Measurements from ENCODE around the gene IL10RA. TPM values are rescaled to one million over a fixed set of nuclear protein-coding genes. Genes with fewer than 3 reads are reported as not detected.

Gene IL10RA
- total and polyA plus RNA-seq, 4 donors = 2.3 to 11.6 (median 9.2) TPM

DNA sequence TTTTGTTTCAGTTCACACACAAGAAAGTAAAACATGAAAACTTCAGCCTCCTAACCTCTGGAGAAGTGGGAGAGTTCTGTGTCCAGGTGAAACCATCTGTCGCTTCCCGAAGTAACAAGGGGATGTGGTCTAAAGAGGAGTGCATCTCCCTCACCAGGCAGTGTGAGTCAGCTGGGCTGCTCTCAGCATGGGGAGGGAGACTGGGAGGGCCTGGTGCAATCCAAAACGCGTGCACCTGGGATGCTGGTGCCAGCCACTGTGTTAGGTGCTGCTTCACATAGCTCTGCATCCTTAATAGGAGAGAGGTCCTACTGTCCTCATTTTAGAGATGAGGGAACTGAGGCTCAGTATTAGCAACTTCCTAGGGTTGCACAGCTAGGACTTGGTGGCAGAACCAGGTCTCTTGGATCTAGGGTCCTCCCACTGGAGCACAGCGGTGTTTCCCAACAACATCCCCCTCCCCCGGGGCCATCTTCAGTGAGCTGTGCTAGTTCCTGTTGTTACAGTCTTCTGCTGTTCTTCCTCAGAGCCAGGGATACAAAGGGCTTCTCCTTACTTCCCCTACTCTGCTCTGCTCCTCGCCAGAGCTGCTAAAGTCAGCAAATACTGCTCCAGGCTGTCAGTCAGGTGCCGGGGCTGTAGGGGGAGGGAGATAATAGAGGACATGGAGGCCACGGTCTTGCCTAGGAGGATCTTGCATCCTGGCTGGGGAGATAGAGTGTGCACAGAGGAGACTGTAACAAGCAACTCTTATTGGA lies 8.0 kb downstream of the IL10RA start:
- 74% methylated on average over 9 of the region's 9 CpGs for WGBS
- no peaks in the 10 kb centered on the region for H3K36me3 ChIP-seq (ENCODE audit: control insufficient read depth in 4 of 4, insufficient read depth in 3 of 4, low read depth in 1 of 4, low read length in 3 of 4)
- H3K27ac ChIP-seq (ENCODE audit: low read depth in 1 of 2, low read length in 2 of 2) = no peak overlapping the region

More for the DNA sequence above, 8.0 kb downstream of the IL10RA start:
- TF ChIP-seq HNF4A (conservative IDR thresholded peaks at IDR 0.05) = no peak
- TF ChIP-seq SP1 (IDR thresholded peaks at IDR 0.05) = no peak
- no peak for TF ChIP-seq TAF1 (conservative IDR thresholded peaks at IDR 0.05)
- TF ChIP-seq REST (IDR thresholded peaks at IDR 0.05) = no peak
- TF ChIP-seq EGR1 (IDR thresholded peaks at IDR 0.05; ENCODE audit: low read depth in 2 of 2) = no peak
- no peak for TF ChIP-seq FOXA1 (IDR thresholded peaks at IDR 0.05)
- TF ChIP-seq RXRA (IDR thresholded peaks at IDR 0.05) = no peak
- TF ChIP-seq HNF4G (IDR thresholded peaks at IDR 0.05) = no peak
- no peak for TF ChIP-seq YY1 (IDR thresholded peaks at IDR 0.05)
- TF ChIP-seq, protein P1, sequence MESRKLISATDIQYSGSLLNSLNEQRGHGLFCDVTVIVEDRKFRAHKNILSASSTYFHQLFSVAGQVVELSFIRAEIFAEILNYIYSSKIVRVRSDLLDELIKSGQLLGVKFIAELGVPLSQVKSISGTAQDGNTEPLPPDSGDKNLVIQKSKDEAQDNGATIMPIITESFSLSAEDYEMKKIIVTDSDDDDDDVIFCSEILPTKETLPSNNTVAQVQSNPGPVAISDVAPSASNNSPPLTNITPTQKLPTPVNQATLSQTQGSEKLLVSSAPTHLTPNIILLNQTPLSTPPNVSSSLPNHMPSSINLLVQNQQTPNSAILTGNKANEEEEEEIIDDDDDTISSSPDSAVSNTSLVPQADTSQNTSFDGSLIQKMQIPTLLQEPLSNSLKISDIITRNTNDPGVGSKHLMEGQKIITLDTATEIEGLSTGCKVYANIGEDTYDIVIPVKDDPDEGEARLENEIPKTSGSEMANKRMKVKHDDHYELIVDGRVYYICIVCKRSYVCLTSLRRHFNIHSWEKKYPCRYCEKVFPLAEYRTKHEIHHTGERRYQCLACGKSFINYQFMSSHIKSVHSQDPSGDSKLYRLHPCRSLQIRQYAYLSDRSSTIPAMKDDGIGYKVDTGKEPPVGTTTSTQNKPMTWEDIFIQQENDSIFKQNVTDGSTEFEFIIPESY (IDR thresholded peaks at IDR 0.05) = no peak
- TF ChIP-seq GABPA (IDR thresholded peaks at IDR 0.05 in 1 of 2, conservative IDR thresholded peaks at IDR 0.05 in 1 of 2) = no peak
- TF ChIP-seq CTCF (IDR thresholded peaks at IDR 0.05; ENCODE audit: low read depth, low read length, missing input control) = no peak
- no peaks in the 10 kb centered on the region for H3K27me3 ChIP-seq (ENCODE audit: control insufficient read depth in 4 of 4, insufficient read depth in 4 of 4, low read length in 3 of 4)
- H3K9ac ChIP-seq (ENCODE audit: low read depth in 1 of 2, low read length in 2 of 2) = no peak overlapping the region
- peaks cover 0 to 4% (median 0%) of the 10 kb centered on the region in 4 donors for H3K4me1 ChIP-seq (ENCODE audit: control insufficient read depth in 4 of 4, insufficient read depth in 4 of 4, low read length in 3 of 4)
- no peak overlapping the region for H3K4me3 ChIP-seq (ENCODE audit: low read depth in 1 of 3, low read length in 3 of 3)
- H3K9me3 ChIP-seq (ENCODE audit: control insufficient read depth in 4 of 4, low read length in 3 of 4) = no peaks in the 10 kb centered on the region
- no peak for DNase-seq (ENCODE audit: low spot score)

All from liver (tissue), 9 donors.